Chondrocyte (in vitro differentiated cells): ENCODE data around the gene CREB5. TPM values are rescaled to one million over a fixed set of nuclear protein-coding genes. Genes with fewer than 3 reads are reported as not detected.

ENCODE experiments used
- DNase-seq: peaks from one replicate; pipeline ENCODE4 v3.0.0; 2021; ENCODE audit warnings: mixed read lengths, low spot score
- H3K27ac Mint-ChIP-seq: one replicate; pipeline ENCODE4 v1.8.0; 2021; ENCODE audit warnings: mild to moderate bottlenecking, moderate library complexity, mixed read lengths; ENCODE audit not compliant: unreplicated experiment
- H3K27me3 Mint-ChIP-seq: 2 replicates; pipeline ENCODE4 v1.8.0; 2021; ENCODE audit warnings: low read depth, mixed read lengths
- H3K36me3 Mint-ChIP-seq: 2 replicates; pipeline ENCODE4 v1.8.0; 2021; ENCODE audit warnings: low read depth, mixed read lengths
- H3K4me1 Mint-ChIP-seq: 2 replicates; pipeline ENCODE4 v1.8.0; 2021; ENCODE audit warnings: low read depth, mild to moderate bottlenecking, mixed read lengths
- H3K4me3 Mint-ChIP-seq: one replicate; pipeline ENCODE4 v1.8.0; 2021; ENCODE audit warnings: mild to moderate bottlenecking, moderate library complexity, mixed read lengths; ENCODE audit not compliant: unreplicated experiment
- H3K9me3 Mint-ChIP-seq: 2 replicates; pipeline ENCODE4 v1.8.0; 2021; ENCODE audit warnings: low read depth, mixed read lengths
- total RNA-seq: library from RNA; stranded (reverse); gene quantifications from 3 replicates; pipeline ENCODE4 v1.2.1, GENCODE V29; 2021
- TF ChIP-seq, protein P1 (sequence below): fragments of 200-600 bp; sonication (generic); IDR thresholded peaks from 2 replicates; pipeline ENCODE4 v1.5.0; 2021; ENCODE audit warnings: antibody characterized with exemption, mild to moderate bottlenecking, moderate library complexity

The CREB5 gene
- total RNA-seq, 1 donor from 2014 or later, result 8.2 TPM

DNA sequence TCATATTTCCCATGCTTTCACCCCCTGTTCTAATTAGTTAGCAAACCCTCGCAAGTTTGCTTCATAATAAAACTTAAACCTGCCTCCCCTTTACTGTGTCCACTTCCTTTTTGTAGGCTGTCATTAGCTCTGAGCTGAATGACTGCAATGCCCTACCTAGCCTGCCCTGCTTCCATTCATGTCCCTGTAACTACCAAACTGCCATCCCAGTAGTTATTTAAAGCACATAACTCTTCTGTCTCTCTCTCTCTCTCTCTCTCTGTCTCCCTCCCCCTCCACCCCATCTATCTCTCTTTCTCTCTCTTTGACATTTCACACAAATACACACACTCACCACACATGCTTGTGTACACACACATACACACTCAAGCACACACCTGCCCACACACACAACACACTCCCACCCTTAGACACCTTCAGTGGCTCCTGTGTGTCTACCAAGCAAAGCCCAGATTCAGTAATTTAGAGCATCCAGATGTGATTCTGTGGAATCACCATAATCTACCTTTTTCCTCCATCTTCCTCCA, 430.5 kb downstream of the CREB5 start:
- H3K36me3 Mint-ChIP-seq, result peaks cover 2% of the 10 kb centered on the region
- H3K4me3 Mint-ChIP-seq, result no peak overlapping the region
- peaks cover 2% of the 10 kb centered on the region for H3K9me3 Mint-ChIP-seq
- no peak for DNase-seq
- peaks cover 11% of the 10 kb centered on the region for H3K27me3 Mint-ChIP-seq
- no peak overlapping the region for H3K27ac Mint-ChIP-seq
- H3K4me1 Mint-ChIP-seq, result no peaks in the 10 kb centered on the region
- TF ChIP-seq, protein P1, sequence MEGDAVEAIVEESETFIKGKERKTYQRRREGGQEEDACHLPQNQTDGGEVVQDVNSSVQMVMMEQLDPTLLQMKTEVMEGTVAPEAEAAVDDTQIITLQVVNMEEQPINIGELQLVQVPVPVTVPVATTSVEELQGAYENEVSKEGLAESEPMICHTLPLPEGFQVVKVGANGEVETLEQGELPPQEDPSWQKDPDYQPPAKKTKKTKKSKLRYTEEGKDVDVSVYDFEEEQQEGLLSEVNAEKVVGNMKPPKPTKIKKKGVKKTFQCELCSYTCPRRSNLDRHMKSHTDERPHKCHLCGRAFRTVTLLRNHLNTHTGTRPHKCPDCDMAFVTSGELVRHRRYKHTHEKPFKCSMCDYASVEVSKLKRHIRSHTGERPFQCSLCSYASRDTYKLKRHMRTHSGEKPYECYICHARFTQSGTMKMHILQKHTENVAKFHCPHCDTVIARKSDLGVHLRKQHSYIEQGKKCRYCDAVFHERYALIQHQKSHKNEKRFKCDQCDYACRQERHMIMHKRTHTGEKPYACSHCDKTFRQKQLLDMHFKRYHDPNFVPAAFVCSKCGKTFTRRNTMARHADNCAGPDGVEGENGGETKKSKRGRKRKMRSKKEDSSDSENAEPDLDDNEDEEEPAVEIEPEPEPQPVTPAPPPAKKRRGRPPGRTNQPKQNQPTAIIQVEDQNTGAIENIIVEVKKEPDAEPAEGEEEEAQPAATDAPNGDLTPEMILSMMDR, result no peak

DNA sequence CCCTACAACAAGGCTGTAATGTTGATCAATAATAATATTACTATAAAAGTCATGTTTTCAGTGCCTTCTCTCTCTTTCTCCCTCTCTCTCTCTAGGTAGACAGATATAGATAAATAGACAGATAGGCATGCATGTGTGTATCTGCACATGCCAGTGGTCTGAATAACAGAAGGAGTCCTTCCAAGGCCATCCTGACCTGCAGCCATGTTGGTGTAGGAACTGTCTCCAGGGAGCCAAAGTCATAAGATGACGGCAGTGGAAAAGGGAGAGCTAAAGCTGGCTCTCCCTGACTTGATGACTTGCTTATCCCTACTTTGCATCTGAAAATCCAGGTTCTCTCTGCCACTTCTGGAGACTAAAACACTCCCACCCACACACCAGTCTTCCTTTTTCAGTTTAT, 432.8 kb downstream of the CREB5 start:
- Mint-ChIP-seq H3K36me3 (peaks cover 2% of the 10 kb centered on the region), H3K27ac (no peak overlapping the region), H3K27me3 (peaks cover 15% of the 10 kb centered on the region), H3K4me3 (no peak overlapping the region), H3K9me3 (peaks cover 2% of the 10 kb centered on the region), H3K4me1 (no peaks in the 10 kb centered on the region)
- DNase-seq, result no peak
- TF ChIP-seq, protein P1, result no peak

DNA sequence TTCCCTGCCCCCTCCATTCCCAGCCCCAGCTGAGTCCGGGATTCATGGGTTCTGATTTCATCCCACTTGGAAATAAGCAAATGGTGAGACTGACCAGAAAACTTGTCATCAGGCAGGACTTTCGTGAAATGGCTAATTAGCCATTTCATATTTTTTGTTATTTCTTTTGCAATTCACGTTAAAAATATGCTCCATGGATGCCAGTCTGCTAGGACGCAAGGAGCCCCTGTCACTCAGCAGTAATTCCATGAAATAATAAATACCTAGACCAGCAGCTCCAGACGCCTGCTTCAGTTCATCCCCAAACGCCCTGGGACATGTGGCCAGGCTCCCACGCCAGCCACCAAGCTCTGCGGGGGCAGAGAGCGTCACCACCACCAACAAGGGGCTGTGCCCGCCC, 434.9 kb downstream of the CREB5 start:
- H3K27me3 Mint-ChIP-seq, result peaks cover 17% of the 10 kb centered on the region
- no peak for DNase-seq
- H3K9me3 Mint-ChIP-seq, result peaks cover 2% of the 10 kb centered on the region
- H3K36me3 Mint-ChIP-seq, result peaks cover 2% of the 10 kb centered on the region
- TF ChIP-seq, protein P1, result no peak
- H3K27ac Mint-ChIP-seq, result no peak overlapping the region
- no peak overlapping the region for H3K4me3 Mint-ChIP-seq
- no peaks in the 10 kb centered on the region for H3K4me1 Mint-ChIP-seq

DNA sequence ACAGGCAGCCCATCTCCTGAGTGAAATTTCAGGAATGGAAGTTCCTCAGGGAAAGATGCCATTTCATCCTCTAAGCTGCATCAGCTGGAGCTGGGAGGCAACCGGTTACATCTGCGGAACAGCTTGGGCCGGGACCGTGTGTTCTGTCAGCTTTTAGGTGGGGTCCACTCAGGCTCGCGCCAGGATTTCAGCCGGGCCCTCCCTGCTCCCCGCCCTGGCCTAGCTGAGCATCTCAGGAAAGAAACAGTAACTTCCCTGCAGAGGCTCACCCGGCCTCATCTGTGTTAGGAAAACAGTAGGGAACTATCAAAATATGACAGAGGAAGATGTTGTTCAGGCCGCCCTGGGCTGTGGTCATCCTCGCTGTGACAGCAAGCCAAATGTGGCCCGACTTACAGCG, 435.4 kb downstream of the CREB5 start:
- H3K27ac Mint-ChIP-seq, result no peak overlapping the region
- DNase-seq, result no peak
- TF ChIP-seq, protein P1, result no peak
- peaks cover 12% of the 10 kb centered on the region for H3K27me3 Mint-ChIP-seq
- H3K4me3 Mint-ChIP-seq, result no peak overlapping the region
- peaks cover 2% of the 10 kb centered on the region for H3K9me3 Mint-ChIP-seq
- peaks cover 2% of the 10 kb centered on the region for H3K36me3 Mint-ChIP-seq
- no peaks in the 10 kb centered on the region for H3K4me1 Mint-ChIP-seq

DNA sequence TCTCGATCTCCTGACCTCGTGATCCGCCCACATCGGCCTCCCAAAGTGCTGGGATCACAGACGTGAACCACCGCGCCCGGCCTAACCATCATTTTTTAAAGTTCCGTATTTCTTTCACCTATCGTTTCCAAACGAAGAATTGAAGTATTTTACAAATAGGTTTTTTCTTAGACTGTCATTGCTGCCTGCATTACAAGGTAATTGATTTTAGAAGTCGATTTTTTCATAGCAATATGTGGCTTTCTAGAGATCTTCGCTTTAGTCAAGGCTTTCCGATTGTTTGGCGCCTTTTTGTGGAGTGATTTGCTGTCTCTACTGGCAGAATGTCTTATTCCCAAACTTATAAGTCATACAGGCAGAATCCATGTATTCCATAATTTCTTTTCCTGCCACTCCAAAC, 436.6 kb downstream of the CREB5 start:
- peaks cover 10% of the 10 kb centered on the region for H3K27me3 Mint-ChIP-seq
- peaks cover 2% of the 10 kb centered on the region for H3K36me3 Mint-ChIP-seq
- TF ChIP-seq, protein P1, result no peak

More for the DNA sequence above, 436.6 kb downstream of the CREB5 start:
- Mint-ChIP-seq H3K27ac (no peak overlapping the region), H3K4me1 (peaks cover 9% of the 10 kb centered on the region), H3K9me3 (peaks cover 2% of the 10 kb centered on the region), H3K4me3 (no peak overlapping the region)
- DNase-seq, result no peak
